HEK293 (cell line): ENCODE results near the gene TRIM66.

ENCODE experiments used
- GLIS2 ChIP-seq: fragments of 450-650 bp; formaldehyde crosslinking; IDR thresholded peaks from 2 replicates; pipeline ENCODE4 v1.5.1; 2016; ENCODE audit warnings: missing biosample characterization, missing genetic modification characterization
- KLF1 ChIP-seq: fragments of 450-650 bp; formaldehyde crosslinking; IDR thresholded peaks from 2 replicates; pipeline ENCODE4 v1.5.1; 2016; ENCODE audit warnings: missing biosample characterization, missing genetic modification characterization
- MEIS1 ChIP-seq: sonication (generic); formaldehyde crosslinking; IDR thresholded peaks from 2 replicates; pipeline ENCODE4 v1.8.1; 2022; ENCODE audit warnings: missing genetic modification reagents, mild to moderate bottlenecking, borderline replicate concordance
- SETDB1 ChIP-seq: IDR thresholded peaks from one replicate; pipeline ENCODE4 v1.6.1; 2017; ENCODE audit warnings: mild to moderate bottlenecking, low read length, moderate library complexity, mixed read lengths; ENCODE audit not compliant: insufficient read length
- ZBTB48 ChIP-seq: fragments of 450-650 bp; formaldehyde crosslinking; IDR thresholded peaks from 2 replicates; pipeline ENCODE4 v1.5.1; 2016; ENCODE audit warnings: missing biosample characterization, missing genetic modification characterization
- ZNF114 ChIP-seq: fragments of 450-650 bp; formaldehyde crosslinking; IDR thresholded peaks from 2 replicates; pipeline ENCODE4 v1.5.0; 2017; ENCODE audit warnings: missing biosample characterization, missing genetic modification characterization
- ZNF169 ChIP-seq: fragments of 450-650 bp; formaldehyde crosslinking; IDR thresholded peaks from 2 replicates; pipeline ENCODE4 v1.5.1; 2016; ENCODE audit warnings: missing biosample characterization, missing genetic modification characterization
- ZNF175 ChIP-seq: fragments of 450-650 bp; formaldehyde crosslinking; IDR thresholded peaks from 2 replicates; pipeline ENCODE4 v1.5.1; 2016; ENCODE audit warnings: missing biosample characterization, missing genetic modification characterization
- ZNF202 ChIP-seq: fragments of 450-650 bp; formaldehyde crosslinking; IDR thresholded peaks from 2 replicates; pipeline ENCODE4 v1.5.1; 2016; ENCODE audit warnings: missing biosample characterization, missing genetic modification characterization, borderline replicate concordance
- ZNF394 ChIP-seq: fragments of 450-650 bp; formaldehyde crosslinking; IDR thresholded peaks from 2 replicates; pipeline ENCODE4 v1.5.1; 2016; ENCODE audit warnings: missing biosample characterization, missing genetic modification characterization, mild to moderate bottlenecking, moderate library complexity, borderline replicate concordance
- ZNF426 ChIP-seq: fragments of 450-650 bp; formaldehyde crosslinking; IDR thresholded peaks from 2 replicates; pipeline ENCODE4 v1.5.1; 2017; ENCODE audit warnings: missing biosample characterization, missing genetic modification characterization, mild to moderate bottlenecking, inconsistent platforms, moderate library complexity
- ZNF433 ChIP-seq: fragments of 450-650 bp; formaldehyde crosslinking; IDR thresholded peaks from 2 replicates; pipeline ENCODE4 v1.5.1; 2016; ENCODE audit warnings: missing biosample characterization, missing genetic modification characterization, low read depth
- ZNF501 ChIP-seq: fragments of 450-650 bp; formaldehyde crosslinking; IDR thresholded peaks from 2 replicates; pipeline ENCODE4 v1.5.1; 2016; ENCODE audit warnings: missing biosample characterization, missing genetic modification characterization
- ZNF521 ChIP-seq: fragments of 450-650 bp; formaldehyde crosslinking; IDR thresholded peaks from 2 replicates; pipeline ENCODE4 v1.5.1; 2017; ENCODE audit warnings: missing biosample characterization, mild to moderate bottlenecking, missing genetic modification characterization
- ZNF626 ChIP-seq: fragments of 450-650 bp; sonication (Bioruptor Pico); formaldehyde crosslinking; IDR thresholded peaks from 2 replicates; pipeline ENCODE4 v1.5.1; 2018; ENCODE audit warnings: missing biosample characterization, missing genetic modification characterization, inconsistent platforms
- ZNF785 ChIP-seq: fragments of 450-650 bp; formaldehyde crosslinking; IDR thresholded peaks from 2 replicates; pipeline ENCODE4 v1.5.1; 2016; ENCODE audit warnings: missing biosample characterization, missing genetic modification characterization
- ZNF843 ChIP-seq: fragments of 450-650 bp; formaldehyde crosslinking; IDR thresholded peaks from 2 replicates; pipeline ENCODE4 v1.5.1; 2016; ENCODE audit warnings: missing biosample characterization, missing genetic modification characterization
- ZSCAN16 ChIP-seq: fragments of 450-650 bp; formaldehyde crosslinking; IDR thresholded peaks from 2 replicates; pipeline ENCODE4 v1.5.1; 2016; ENCODE audit warnings: missing biosample characterization, missing genetic modification characterization
- TF ChIP-seq, protein P1 (sequence below): fragments of 450-650 bp; formaldehyde crosslinking; IDR thresholded peaks from 2 replicates; pipeline ENCODE4 v1.5.1; 2017; ENCODE audit warnings: missing biosample characterization, missing genetic modification characterization
- TF ChIP-seq, protein P2 (sequence below): fragments of 450-650 bp; IDR thresholded peaks from 2 replicates; pipeline ENCODE4 v1.5.1; 2018; ENCODE audit warnings: missing biosample characterization, missing genetic modification characterization
- TF ChIP-seq, protein P3 (sequence below): fragments of 450-650 bp; formaldehyde crosslinking; IDR thresholded peaks from 2 replicates; pipeline ENCODE4 v1.5.1; 2016; ENCODE audit warnings: missing biosample characterization, missing genetic modification characterization
- TF ChIP-seq, protein P4 (sequence below): fragments of 450-650 bp; formaldehyde crosslinking; IDR thresholded peaks from 2 replicates; pipeline ENCODE4 v1.5.1; 2016; ENCODE audit warnings: missing biosample characterization, missing genetic modification characterization
- TF ChIP-seq, protein P5 (sequence below): fragments of 450-650 bp; formaldehyde crosslinking; conservative IDR thresholded peaks from 2 replicates; pipeline ENCODE4 v1.5.1; 2016; ENCODE audit warnings: low read depth, missing biosample characterization, missing genetic modification characterization
- TF ChIP-seq, protein P6 (sequence below): fragments of 450-650 bp; formaldehyde crosslinking; IDR thresholded peaks from 2 replicates; pipeline ENCODE4 v1.5.1; 2016; ENCODE audit warnings: missing biosample characterization, missing genetic modification characterization
- TF ChIP-seq, protein P7 (sequence below): fragments of 450-650 bp; formaldehyde crosslinking; IDR thresholded peaks from 2 replicates; pipeline ENCODE4 v1.5.1; 2017; ENCODE audit warnings: missing biosample characterization, missing genetic modification characterization
- TF ChIP-seq, protein P8 (sequence below): fragments of 450-650 bp; formaldehyde crosslinking; IDR thresholded peaks from 2 replicates; pipeline ENCODE4 v1.5.1; 2016; ENCODE audit warnings: missing biosample characterization, missing genetic modification characterization, low read depth

Gene TRIM66

DNA sequence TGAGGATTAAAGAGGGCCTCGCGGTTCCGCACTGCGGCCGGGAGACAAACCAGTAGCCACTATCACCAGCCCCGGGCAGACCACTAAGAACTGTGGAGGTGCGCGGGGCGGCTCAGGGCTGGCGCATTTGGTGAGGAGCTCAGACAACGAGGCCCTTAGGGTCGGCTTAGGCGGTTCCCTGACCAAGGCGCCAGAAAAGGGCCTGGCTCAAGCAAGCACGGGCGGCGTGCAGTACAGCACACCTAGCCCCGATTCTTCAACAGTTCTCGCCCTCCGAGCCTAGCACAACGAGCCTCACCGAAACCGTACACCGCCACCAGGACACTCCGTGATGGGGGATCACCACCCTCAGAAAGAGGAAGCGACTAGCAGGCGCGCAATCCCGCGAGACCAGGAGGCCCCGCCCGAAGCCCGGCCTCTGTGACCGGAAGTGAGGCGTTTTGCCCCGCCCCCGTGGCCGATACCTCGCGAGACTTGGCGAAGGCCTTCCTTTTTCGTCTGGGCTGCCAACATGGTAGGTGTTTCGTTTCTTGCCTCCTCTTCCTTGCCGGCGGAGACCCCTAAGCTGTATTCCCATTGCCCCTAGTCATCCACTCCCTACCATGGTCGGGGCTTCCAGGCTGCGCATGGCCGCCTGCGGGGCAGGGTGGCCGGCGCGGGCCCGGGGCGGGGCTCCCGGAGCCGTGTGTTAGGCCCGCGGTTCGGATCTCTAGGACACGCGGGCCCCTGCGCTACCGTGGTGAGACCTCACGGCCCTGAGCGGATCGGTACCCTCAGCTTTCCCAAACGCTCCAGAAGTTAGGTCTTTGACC, at the start of gene TRIM66, which contains the start of gene RPL27A (continued):
- TF ChIP-seq ZNF501 (tag by site-specific recombination) (peak; percentile 81), GLIS2 (tag by site-specific recombination) (peak; percentile 93), ZBTB48 (tag by site-specific recombination) (peak; percentile 37; the same call in 1 of the 2 replicates), MEIS1 (CRISPR knock-in tag) (no peak), ZNF169 (tag by site-specific recombination) (no peak), ZNF175 (tag by site-specific recombination) (no peak), ZNF843 (peak; percentile 21; the same call in 1 of the 2 replicates), ZNF521 (tag by site-specific recombination) (no peak), KLF1 (tag by site-specific recombination) (no peak), ZNF426 (no peak), ZNF202 (tag by site-specific recombination) (no peak), ZSCAN16 (peak; percentile 52; the same call in 1 of the 2 replicates), SETDB1 (no peak), ZNF626 (tag by site-specific recombination) (no peak), ZNF785 (no peak), ZNF114 (tag by site-specific recombination) (no peak), ZNF394 (tag by site-specific recombination) (no peak), ZNF433 (tag by site-specific recombination) (no peak)
- TF ChIP-seq, protein P1, sequence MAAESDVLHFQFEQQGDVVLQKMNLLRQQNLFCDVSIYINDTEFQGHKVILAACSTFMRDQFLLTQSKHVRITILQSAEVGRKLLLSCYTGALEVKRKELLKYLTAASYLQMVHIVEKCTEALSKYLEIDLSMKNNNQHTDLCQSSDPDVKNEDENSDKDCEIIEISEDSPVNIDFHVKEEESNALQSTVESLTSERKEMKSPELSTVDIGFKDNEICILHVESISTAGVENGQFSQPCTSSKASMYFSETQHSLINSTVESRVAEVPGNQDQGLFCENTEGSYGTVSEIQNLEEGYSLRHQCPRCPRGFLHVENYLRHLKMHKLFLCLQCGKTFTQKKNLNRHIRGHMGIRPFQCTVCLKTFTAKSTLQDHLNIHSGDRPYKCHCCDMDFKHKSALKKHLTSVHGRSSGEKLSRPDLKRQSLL = no peak
- TF ChIP-seq, protein P2, sequence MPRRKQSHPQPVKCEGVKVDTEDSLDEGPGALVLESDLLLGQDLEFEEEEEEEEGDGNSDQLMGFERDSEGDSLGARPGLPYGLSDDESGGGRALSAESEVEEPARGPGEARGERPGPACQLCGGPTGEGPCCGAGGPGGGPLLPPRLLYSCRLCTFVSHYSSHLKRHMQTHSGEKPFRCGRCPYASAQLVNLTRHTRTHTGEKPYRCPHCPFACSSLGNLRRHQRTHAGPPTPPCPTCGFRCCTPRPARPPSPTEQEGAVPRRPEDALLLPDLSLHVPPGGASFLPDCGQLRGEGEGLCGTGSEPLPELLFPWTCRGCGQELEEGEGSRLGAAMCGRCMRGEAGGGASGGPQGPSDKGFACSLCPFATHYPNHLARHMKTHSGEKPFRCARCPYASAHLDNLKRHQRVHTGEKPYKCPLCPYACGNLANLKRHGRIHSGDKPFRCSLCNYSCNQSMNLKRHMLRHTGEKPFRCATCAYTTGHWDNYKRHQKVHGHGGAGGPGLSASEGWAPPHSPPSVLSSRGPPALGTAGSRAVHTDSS (tag by site-specific recombination) = no peak
- TF ChIP-seq, protein P3, sequence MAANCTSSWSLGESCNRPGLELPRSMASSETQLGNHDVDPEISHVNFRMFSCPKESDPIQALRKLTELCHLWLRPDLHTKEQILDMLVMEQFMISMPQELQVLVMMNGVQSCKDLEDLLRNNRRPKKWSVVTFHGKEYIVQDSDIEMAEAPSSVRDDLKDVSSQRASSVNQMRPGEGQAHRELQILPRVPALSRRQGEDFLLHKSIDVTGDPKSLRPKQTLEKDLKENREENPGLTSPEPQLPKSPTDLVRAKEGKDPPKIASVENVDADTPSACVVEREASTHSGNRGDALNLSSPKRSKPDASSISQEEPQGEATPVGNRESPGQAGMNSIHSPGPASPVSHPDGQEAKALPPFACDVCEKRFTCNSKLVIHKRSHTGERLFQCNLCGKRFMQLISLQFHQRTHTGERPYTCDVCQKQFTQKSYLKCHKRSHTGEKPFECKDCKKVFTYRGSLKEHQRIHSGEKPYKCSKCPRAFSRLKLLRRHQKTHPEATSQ (tag by site-specific recombination) = 0 out of 2 replicates have a peak, but pooled peaks have one; percentile 12
- TF ChIP-seq, protein P4, sequence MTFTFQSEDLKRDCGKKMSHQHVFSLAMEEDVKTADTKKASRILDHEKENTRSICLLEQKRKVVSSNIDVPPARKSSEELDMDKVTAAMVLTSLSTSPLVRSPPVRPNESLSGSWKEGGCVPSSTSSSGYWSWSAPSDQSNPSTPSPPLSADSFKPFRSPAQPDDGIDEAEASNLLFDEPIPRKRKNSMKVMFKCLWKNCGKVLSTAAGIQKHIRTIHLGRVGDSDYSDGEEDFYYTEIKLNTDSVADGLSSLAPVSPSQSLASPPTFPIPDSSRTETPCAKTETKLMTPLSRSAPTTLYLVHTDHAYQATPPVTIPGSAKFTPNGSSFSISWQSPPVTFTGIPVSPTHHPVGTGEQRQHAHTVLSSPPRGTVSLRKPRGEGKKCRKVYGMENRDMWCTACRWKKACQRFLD (tag by site-specific recombination) = no peak
- TF ChIP-seq, protein P5, sequence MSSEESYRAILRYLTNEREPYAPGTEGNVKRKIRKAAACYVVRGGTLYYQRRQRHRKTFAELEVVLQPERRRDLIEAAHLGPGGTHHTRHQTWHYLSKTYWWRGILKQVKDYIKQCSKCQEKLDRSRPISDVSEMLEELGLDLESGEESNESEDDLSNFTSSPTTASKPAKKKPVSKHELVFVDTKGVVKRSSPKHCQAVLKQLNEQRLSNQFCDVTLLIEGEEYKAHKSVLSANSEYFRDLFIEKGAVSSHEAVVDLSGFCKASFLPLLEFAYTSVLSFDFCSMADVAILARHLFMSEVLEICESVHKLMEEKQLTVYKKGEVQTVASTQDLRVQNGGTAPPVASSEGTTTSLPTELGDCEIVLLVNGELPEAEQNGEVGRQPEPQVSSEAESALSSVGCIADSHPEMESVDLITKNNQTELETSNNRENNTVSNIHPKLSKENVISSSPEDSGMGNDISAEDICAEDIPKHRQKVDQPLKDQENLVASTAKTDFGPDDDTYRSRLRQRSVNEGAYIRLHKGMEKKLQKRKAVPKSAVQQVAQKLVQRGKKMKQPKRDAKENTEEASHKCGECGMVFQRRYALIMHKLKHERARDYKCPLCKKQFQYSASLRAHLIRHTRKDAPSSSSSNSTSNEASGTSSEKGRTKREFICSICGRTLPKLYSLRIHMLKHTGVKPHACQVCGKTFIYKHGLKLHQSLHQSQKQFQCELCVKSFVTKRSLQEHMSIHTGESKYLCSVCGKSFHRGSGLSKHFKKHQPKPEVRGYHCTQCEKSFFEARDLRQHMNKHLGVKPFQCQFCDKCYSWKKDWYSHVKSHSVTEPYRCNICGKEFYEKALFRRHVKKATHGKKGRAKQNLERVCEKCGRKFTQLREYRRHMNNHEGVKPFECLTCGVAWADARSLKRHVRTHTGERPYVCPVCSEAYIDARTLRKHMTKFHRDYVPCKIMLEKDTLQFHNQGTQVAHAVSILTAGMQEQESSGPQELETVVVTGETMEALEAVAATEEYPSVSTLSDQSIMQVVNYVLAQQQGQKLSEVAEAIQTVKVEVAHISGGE = peak; percentile 68
- TF ChIP-seq, protein P6, sequence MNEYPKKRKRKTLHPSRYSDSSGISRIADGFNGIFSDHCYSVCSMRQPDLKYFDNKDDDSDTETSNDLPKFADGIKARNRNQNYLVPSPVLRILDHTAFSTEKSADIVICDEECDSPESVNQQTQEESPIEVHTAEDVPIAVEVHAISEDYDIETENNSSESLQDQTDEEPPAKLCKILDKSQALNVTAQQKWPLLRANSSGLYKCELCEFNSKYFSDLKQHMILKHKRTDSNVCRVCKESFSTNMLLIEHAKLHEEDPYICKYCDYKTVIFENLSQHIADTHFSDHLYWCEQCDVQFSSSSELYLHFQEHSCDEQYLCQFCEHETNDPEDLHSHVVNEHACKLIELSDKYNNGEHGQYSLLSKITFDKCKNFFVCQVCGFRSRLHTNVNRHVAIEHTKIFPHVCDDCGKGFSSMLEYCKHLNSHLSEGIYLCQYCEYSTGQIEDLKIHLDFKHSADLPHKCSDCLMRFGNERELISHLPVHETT = no peak
- TF ChIP-seq, protein P7, sequence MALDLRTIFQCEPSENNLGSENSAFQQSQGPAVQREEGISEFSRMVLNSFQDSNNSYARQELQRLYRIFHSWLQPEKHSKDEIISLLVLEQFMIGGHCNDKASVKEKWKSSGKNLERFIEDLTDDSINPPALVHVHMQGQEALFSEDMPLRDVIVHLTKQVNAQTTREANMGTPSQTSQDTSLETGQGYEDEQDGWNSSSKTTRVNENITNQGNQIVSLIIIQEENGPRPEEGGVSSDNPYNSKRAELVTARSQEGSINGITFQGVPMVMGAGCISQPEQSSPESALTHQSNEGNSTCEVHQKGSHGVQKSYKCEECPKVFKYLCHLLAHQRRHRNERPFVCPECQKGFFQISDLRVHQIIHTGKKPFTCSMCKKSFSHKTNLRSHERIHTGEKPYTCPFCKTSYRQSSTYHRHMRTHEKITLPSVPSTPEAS (tag by site-specific recombination) = no peak
- TF ChIP-seq, protein P8, sequence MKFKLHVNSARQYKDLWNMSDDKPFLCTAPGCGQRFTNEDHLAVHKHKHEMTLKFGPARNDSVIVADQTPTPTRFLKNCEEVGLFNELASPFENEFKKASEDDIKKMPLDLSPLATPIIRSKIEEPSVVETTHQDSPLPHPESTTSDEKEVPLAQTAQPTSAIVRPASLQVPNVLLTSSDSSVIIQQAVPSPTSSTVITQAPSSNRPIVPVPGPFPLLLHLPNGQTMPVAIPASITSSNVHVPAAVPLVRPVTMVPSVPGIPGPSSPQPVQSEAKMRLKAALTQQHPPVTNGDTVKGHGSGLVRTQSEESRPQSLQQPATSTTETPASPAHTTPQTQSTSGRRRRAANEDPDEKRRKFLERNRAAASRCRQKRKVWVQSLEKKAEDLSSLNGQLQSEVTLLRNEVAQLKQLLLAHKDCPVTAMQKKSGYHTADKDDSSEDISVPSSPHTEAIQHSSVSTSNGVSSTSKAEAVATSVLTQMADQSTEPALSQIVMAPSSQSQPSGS = no peak
